PC-3 (cell line): Measurements from ENCODE around the gene CORO6.

Source experiments
- EZH2 ChIP-seq: fragments of 300-600 bp; sonication (generic); IDR thresholded peaks from one replicate; pipeline ENCODE4 v1.6.1; 2017; ENCODE audit warnings: antibody characterized with exemption, mild to moderate bottlenecking, low read length; ENCODE audit not compliant: unreplicated experiment
- TF ChIP-seq, protein P1 (sequence below): fragments of 300-600 bp; sonication (generic); conservative IDR thresholded peaks from 2 replicates; pipeline ENCODE4 v1.5.1; 2017; ENCODE audit warnings: antibody characterized with exemption, low read depth, mild to moderate bottlenecking, low read length

DNA sequence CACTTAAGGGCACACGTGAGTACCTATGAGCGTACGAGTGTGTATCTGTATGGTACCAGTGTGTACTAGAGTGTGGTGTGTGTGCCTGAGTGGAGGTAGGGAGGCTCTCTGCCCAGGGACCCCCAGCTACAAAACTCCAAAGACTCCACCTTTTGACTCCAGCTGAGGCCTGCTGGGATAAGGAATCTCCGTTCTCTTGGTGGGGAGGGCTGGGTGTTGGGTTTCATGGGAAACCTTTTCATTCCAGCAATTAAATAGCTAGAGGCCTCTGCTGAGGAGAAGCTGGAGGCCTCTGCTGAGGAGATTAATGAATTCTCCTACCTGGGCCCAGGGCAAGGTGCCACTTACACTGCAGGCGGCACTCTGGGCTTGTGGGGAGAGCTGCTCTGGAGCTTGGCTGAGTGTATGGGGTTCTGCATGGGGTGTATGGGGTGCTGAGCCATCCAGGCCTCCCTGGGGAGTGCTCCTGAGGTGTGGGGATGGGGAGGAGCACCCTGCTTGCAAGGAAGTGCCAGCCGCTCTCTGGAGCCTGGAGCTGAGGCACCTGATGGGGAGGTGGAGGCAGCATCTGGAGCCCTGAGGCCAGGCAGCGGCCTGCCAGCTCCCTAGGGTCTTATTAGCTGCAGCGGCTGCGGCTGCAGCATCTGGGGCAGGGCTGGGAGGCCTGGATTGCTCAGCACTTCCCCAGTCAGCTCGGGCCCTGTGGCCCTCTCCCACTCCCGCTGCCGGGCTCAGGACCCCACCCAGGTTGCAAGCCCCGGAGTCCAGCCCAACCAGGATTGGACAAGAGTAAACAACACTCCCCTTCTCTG, 25.1 kb downstream of the CORO6 start:
- TF ChIP-seq, protein P1, sequence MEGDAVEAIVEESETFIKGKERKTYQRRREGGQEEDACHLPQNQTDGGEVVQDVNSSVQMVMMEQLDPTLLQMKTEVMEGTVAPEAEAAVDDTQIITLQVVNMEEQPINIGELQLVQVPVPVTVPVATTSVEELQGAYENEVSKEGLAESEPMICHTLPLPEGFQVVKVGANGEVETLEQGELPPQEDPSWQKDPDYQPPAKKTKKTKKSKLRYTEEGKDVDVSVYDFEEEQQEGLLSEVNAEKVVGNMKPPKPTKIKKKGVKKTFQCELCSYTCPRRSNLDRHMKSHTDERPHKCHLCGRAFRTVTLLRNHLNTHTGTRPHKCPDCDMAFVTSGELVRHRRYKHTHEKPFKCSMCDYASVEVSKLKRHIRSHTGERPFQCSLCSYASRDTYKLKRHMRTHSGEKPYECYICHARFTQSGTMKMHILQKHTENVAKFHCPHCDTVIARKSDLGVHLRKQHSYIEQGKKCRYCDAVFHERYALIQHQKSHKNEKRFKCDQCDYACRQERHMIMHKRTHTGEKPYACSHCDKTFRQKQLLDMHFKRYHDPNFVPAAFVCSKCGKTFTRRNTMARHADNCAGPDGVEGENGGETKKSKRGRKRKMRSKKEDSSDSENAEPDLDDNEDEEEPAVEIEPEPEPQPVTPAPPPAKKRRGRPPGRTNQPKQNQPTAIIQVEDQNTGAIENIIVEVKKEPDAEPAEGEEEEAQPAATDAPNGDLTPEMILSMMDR, result no peak
- TF ChIP-seq EZH2, result no peak
